ENCODE data around the gene MNAT1.

DNA sequence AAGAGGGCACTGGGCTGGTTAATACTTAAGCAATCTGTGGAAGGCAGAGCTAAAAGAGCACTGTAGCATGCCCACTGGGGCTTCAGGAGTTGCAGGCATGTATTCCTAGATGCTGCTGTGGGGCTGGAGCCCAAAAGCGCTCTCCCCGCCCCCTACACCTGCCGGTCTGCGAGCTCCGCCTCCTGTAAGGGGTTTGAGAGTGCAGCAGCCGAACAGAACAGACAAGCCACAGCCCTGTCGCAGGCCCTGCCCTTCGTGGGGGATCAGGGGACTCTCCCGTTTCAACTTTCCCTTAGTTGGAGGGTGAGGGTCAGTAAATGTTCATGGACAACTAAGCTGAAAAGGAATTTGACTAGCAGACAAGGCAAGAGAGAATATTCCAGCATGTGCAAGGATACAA, 264.1 kb downstream of the MNAT1 start:
- TF ChIP-seq, protein P1, sequence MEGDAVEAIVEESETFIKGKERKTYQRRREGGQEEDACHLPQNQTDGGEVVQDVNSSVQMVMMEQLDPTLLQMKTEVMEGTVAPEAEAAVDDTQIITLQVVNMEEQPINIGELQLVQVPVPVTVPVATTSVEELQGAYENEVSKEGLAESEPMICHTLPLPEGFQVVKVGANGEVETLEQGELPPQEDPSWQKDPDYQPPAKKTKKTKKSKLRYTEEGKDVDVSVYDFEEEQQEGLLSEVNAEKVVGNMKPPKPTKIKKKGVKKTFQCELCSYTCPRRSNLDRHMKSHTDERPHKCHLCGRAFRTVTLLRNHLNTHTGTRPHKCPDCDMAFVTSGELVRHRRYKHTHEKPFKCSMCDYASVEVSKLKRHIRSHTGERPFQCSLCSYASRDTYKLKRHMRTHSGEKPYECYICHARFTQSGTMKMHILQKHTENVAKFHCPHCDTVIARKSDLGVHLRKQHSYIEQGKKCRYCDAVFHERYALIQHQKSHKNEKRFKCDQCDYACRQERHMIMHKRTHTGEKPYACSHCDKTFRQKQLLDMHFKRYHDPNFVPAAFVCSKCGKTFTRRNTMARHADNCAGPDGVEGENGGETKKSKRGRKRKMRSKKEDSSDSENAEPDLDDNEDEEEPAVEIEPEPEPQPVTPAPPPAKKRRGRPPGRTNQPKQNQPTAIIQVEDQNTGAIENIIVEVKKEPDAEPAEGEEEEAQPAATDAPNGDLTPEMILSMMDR (IDR thresholded peaks at IDR 0.05; ENCODE audit: poor library complexity), result no peak
- no peak for TF ChIP-seq EZH2phosphoT487 (IDR thresholded peaks at IDR 0.05; ENCODE audit: low read depth, severe bottlenecking, unreplicated experiment)
- TF ChIP-seq EZH2 (IDR thresholded peaks at IDR 0.05; ENCODE audit: borderline replicate concordance), result no peak

All from hepatocyte (in vitro differentiated cells).